ENCODE measurements around the gene TRPM3.

Gene TRPM3

GRCh38 chr9:70485273-70485858 is 636.1 kb downstream of the TRPM3 start:
- DNase-seq (ENCODE audit: low read depth): no peak

GRCh38 chr9:70484232-70485130 is 636.9 kb downstream of the TRPM3 start:
- DNase-seq (ENCODE audit: low read depth): no peak

GRCh38 chr9:70481471-70481870 is 640.0 kb downstream of the TRPM3 start:
- DNase-seq (ENCODE audit: low read depth): no peak

GRCh38 chr9:70480405-70480980 is 640.9 kb downstream of the TRPM3 start:
- no peak for DNase-seq (ENCODE audit: low read depth)

- DNase-seq (ENCODE audit: low read depth): no peak
These were observed 641.5 kb downstream of the TRPM3 start for GRCh38 chr9:70479880-70480291.

Measured in GM04503 (cell line).